SK-N-SH (cell line): ENCODE results near the gene MTFMT.

Experiments
- CTCF ChIP-seq: fragments of 200-600 bp; sonication (generic); IDR thresholded peaks from 2 replicates; pipeline ENCODE4 v1.6.1; 2017; ENCODE audit warnings: antibody characterized with exemption, mild to moderate bottlenecking, moderate library complexity
- ELF1 ChIP-seq: IDR thresholded peaks from 2 replicates; pipeline ENCODE4 v1.4.0; 2012
- EP300 ChIP-seq, 2 experiments: IDR thresholded peaks; 2 replicates each; pipeline versions ENCODE4 v1.4.0 to v1.6.1; 2012; ENCODE audit warnings: borderline replicate concordance in 1 of 2, low read depth in 1 of 2, low read length in 1 of 2
- EZH2phosphoT487 ChIP-seq: fragments of 200-600 bp; sonication (generic); IDR thresholded peaks from 2 replicates; pipeline ENCODE4 v1.6.1; 2017; ENCODE audit warnings: low read depth, mixed run types, mild to moderate bottlenecking, antibody characterized with exemption, moderate library complexity, borderline replicate concordance
- MAX ChIP-seq: IDR thresholded peaks from 2 replicates; pipeline ENCODE4 v1.4.0; 2012; ENCODE audit warnings: low read depth
- NFIC ChIP-seq: IDR thresholded peaks from 2 replicates; pipeline ENCODE4 v1.4.0; 2012; ENCODE audit warnings: borderline replicate concordance
- POLR2AphosphoS5 ChIP-seq: IDR thresholded peaks from 2 replicates; pipeline ENCODE4 v1.6.1; 2012; ENCODE audit warnings: low read depth, low read length
- RCOR1 ChIP-seq: fragments of 150-350 bp; IDR thresholded peaks from 2 replicates; pipeline ENCODE4 v1.6.1; 2017; ENCODE audit warnings: antibody characterized with exemption, low read length
- SIN3A ChIP-seq: IDR thresholded peaks from 2 replicates; pipeline ENCODE4 v1.6.1; 2012; ENCODE audit warnings: low read depth, mild to moderate bottlenecking, low read length, moderate library complexity, borderline replicate concordance
- TAF1 ChIP-seq: IDR thresholded peaks from 2 replicates; pipeline ENCODE4 v1.6.1; 2012; ENCODE audit warnings: low read depth, mild to moderate bottlenecking, low read length, moderate library complexity, borderline replicate concordance
- TCF12 ChIP-seq: IDR thresholded peaks from 2 replicates; pipeline ENCODE4 v1.4.0; 2012

- TF ChIP-seq CTCF = no peak
- peak; percentile 67; the same call in 1 of the 2 replicates for TF ChIP-seq SIN3A
- peak; percentile 92 for TF ChIP-seq POLR2AphosphoS5
- TF ChIP-seq EZH2phosphoT487 = no peak
- no peak for TF ChIP-seq EP300 (IDR thresholded peaks at IDR 0.05; ENCODE audit: borderline replicate concordance in 1 of 2, low read depth in 1 of 2, low read length in 1 of 2)
- peak; percentile 96 for TF ChIP-seq ELF1
- peak; percentile 3; the same call in 1 of the 2 replicates for TF ChIP-seq TCF12
- TF ChIP-seq TAF1 = peak; percentile 63; the same call in 1 of the 2 replicates
- peak; percentile 72 for TF ChIP-seq MAX
- TF ChIP-seq NFIC = no peak
- no peak; the same call in none of the 2 replicates for TF ChIP-seq RCOR1
These were observed 39.8 kb downstream of the MTFMT start, which contains the start of gene SPG21 for GRCh38 chr15:64989416-64990167.
